ENCODE results near the gene SHC3.

The SHC3 gene

GRCh38 chr9:89185980-89186379 is 7.4 kb upstream of the SHC3 start:
- DNase-seq (ENCODE audit: low read depth in 2 of 2) = no peak

GRCh38 chr9:89183146-89183545 is 4.5 kb upstream of the SHC3 start:
- DNase-seq (ENCODE audit: low read depth in 2 of 2) = no peak

GRCh38 chr9:89182369-89182768 is 3.8 kb upstream of the SHC3 start:
- DNase-seq (ENCODE audit: low read depth in 2 of 2) = no peak

- no peak for DNase-seq (ENCODE audit: low read depth in 2 of 2)
Measured at GRCh38 chr9:89179895-89180734, 1.5 kb upstream of the SHC3 start.

GRCh38 chr9:89179540-89179894 is 899 bp upstream of the SHC3 start:
- no peak for DNase-seq (ENCODE audit: low read depth in 2 of 2)

GRCh38 chr9:89178830-89179539 is 367 bp upstream of the SHC3 start:
- no peak for DNase-seq (ENCODE audit: low read depth in 2 of 2)

- no peak for DNase-seq (ENCODE audit: low read depth in 2 of 2)
Measured at GRCh38 chr9:89177012-89177943, 1.3 kb downstream of the SHC3 start.

- DNase-seq (ENCODE audit: low read depth in 2 of 2) = no peak
Measured at GRCh38 chr9:89175828-89176261, 2.8 kb downstream of the SHC3 start.

GRCh38 chr9:89174291-89174690 is 4.3 kb downstream of the SHC3 start:
- DNase-seq (ENCODE audit: low read depth in 2 of 2) = no peak

- no peak for DNase-seq (ENCODE audit: low read depth in 2 of 2)
Measured at GRCh38 chr9:89173072-89173471, 5.5 kb downstream of the SHC3 start.

GRCh38 chr9:89172398-89172797 is 6.2 kb downstream of the SHC3 start:
- DNase-seq (ENCODE audit: low read depth in 2 of 2) = no peak

- no peak for DNase-seq (ENCODE audit: low read depth in 2 of 2)
Measured at GRCh38 chr9:89171693-89172092, 6.9 kb downstream of the SHC3 start.

GRCh38 chr9:89171231-89171630 is 7.4 kb downstream of the SHC3 start:
- no peak for DNase-seq (ENCODE audit: low read depth in 2 of 2)

- DNase-seq (ENCODE audit: low read depth in 2 of 2) = no peak
Measured at GRCh38 chr9:89168901-89169813, 9.5 kb downstream of the SHC3 start.

- no peak for DNase-seq (ENCODE audit: low read depth in 2 of 2)
Measured at GRCh38 chr9:89167788-89168187, 10.8 kb downstream of the SHC3 start.

GRCh38 chr9:89166852-89167251 is 11.8 kb downstream of the SHC3 start:
- no peak for DNase-seq (ENCODE audit: low read depth in 2 of 2)

- no peak for DNase-seq (ENCODE audit: low read depth in 2 of 2)
Measured at GRCh38 chr9:89165880-89166279, 12.7 kb downstream of the SHC3 start.

GRCh38 chr9:89165341-89165740 is 13.3 kb downstream of the SHC3 start:
- no peak for DNase-seq (ENCODE audit: low read depth in 2 of 2)

GRCh38 chr9:89161221-89161620 is 17.4 kb downstream of the SHC3 start:
- DNase-seq (ENCODE audit: low read depth in 2 of 2) = no peak

GRCh38 chr9:89160806-89161205 is 17.8 kb downstream of the SHC3 start:
- no peak for DNase-seq (ENCODE audit: low read depth in 2 of 2)

Data from stimulated activated CD8-positive, alpha-beta memory T cell treated with anti-CD3 and anti-CD28 coated beads, Interleukin-7, amount 100 ng/mL, for 1 hour (primary cell).